Calu3 (cell line): ENCODE results near the gene UBE2Q2. TPM values are rescaled to one million over a fixed set of nuclear protein-coding genes. Genes with fewer than 3 reads are reported as not detected.

ENCODE experiments used
- BruUV-seq: library from RNA; stranded (reverse); fragments of 400-500 nt; replicated peaks from 2 replicates; lab custom pipeline; 2021; lab: Mats Ljungman, UMichigan
- CTCF ChIA-PET: fragments of 300-600 bp; sonication (Branson Sonifier 250); formaldehyde crosslinking; loops from one replicate; lab custom pipeline; 2022; ENCODE audit warnings: antibody characterized with exemption; lab: Charles Lee
- DNase-seq: peaks from one replicate; pipeline ENCODE4 v3.0.0; 2022
- H3K27ac Mint-ChIP-seq: one replicate; pipeline ENCODE4 v1.8.0; 2022; ENCODE audit warnings: mixed read lengths; ENCODE audit not compliant: unreplicated experiment
- H3K27me3 Mint-ChIP-seq: one replicate; pipeline ENCODE4 v1.8.0; 2022; ENCODE audit warnings: mixed read lengths; ENCODE audit not compliant: unreplicated experiment
- H3K36me3 Mint-ChIP-seq: one replicate; pipeline ENCODE4 v1.8.0; 2022; ENCODE audit warnings: mild to moderate bottlenecking, moderate library complexity, mixed read lengths; ENCODE audit not compliant: insufficient read depth, unreplicated experiment
- H3K4me1 Mint-ChIP-seq: one replicate; pipeline ENCODE4 v1.8.0; 2022; ENCODE audit warnings: mild to moderate bottlenecking, low read depth, mixed read lengths; ENCODE audit not compliant: unreplicated experiment
- H3K4me3 Mint-ChIP-seq: one replicate; pipeline ENCODE4 v1.8.0; 2022; ENCODE audit warnings: mild to moderate bottlenecking, low read depth, moderate library complexity, mixed read lengths; ENCODE audit not compliant: unreplicated experiment
- H3K9me3 Mint-ChIP-seq: one replicate; pipeline ENCODE4 v1.8.0; 2022; ENCODE audit warnings: low read depth, mixed read lengths; ENCODE audit not compliant: unreplicated experiment
- intact Hi-C: fragments of 100-400 bp; cut with micrococcal nuclease; formaldehyde crosslinking; loops from one replicate; pipeline ENCODE4 v1.10.0; 2022; ENCODE audit not compliant: unreplicated experiment
- total RNA-seq: library from RNA; stranded (reverse); gene quantifications from 2 replicates; pipeline ENCODE4 v1.2.3, GENCODE V29; 2022
- TF ChIP-seq, protein P1 (sequence below): fragments of 200-600 bp; IDR thresholded peaks from one replicate; pipeline ENCODE4 v1.8.0; 2022; ENCODE audit warnings: antibody characterized with exemption; ENCODE audit not compliant: unreplicated experiment

The UBE2Q2 gene
- total RNA-seq, 1 experiment from 2014 or later, result 34.7 TPM

DNA sequence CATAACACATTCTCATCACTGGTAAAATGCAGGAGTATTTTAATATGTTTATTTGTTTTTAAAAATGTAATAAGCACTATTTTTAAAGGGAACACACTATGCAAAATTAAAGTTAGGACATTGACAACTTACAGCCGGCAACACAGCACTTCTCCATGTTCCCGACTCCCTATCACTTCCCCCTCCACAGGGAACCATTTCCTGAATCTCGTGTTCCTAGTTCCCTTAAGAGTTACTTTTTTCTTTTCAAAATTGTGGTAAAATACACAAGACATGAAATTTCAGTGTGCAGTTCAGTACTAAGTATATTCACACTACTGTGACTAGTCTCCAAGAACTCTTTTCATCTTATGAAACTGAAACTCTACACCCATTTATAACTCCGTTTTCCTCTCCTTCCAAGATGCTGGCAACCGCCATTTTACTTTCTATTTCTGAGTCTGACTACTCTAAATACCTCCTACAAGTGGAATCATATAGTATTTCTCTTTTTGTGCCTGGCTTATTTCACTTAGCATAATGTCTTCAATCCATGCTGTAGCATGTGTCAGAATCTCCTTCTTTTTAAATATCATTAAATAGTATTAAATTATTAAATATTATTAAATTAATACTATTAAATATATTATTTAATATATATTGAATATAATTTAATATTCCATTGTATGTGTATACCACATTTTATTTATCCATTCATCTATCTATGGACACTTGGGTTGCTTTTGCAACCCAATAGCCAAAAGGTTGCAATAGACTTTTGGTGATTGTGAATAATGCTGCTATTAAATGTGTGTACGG, 25.9 kb upstream of the UBE2Q2 start:
- Mint-ChIP-seq H3K27ac (no peak overlapping the region), H3K36me3 (no peaks in the 10 kb centered on the region), H3K9me3 (no peaks in the 10 kb centered on the region), H3K4me1 (no peaks in the 10 kb centered on the region), H3K4me3 (no peak overlapping the region), H3K27me3 (peaks cover 12% of the 10 kb centered on the region)
- no peak for DNase-seq
- intact Hi-C loops, result no loop called here
- BruUV-seq, result no TSS peak
- TF ChIP-seq, protein P1, sequence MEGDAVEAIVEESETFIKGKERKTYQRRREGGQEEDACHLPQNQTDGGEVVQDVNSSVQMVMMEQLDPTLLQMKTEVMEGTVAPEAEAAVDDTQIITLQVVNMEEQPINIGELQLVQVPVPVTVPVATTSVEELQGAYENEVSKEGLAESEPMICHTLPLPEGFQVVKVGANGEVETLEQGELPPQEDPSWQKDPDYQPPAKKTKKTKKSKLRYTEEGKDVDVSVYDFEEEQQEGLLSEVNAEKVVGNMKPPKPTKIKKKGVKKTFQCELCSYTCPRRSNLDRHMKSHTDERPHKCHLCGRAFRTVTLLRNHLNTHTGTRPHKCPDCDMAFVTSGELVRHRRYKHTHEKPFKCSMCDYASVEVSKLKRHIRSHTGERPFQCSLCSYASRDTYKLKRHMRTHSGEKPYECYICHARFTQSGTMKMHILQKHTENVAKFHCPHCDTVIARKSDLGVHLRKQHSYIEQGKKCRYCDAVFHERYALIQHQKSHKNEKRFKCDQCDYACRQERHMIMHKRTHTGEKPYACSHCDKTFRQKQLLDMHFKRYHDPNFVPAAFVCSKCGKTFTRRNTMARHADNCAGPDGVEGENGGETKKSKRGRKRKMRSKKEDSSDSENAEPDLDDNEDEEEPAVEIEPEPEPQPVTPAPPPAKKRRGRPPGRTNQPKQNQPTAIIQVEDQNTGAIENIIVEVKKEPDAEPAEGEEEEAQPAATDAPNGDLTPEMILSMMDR, result no peak
- CTCF ChIA-PET, result no interaction called here

DNA sequence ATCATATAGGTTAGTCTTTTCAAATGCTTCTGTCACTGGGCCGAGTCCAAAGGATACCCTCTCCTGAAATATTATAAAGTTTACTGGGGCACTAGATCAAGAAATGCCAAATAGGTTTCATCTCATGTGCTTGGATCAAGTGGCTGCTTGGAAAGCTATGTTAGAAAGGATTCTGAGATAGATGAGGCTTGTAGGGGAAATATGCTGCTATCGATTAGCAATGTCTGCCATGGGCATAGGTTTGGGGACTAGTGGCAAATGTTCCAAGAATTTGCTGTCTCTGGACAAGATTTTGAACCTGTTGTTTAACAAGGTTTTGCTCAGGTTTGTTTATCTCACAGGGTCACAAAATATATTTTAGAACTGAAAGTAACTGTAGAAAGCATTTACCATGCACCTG, 23.0 kb upstream of the UBE2Q2 start:
- no peak overlapping the region for H3K4me3 Mint-ChIP-seq
- H3K27me3 Mint-ChIP-seq, result peaks cover 11% of the 10 kb centered on the region
- H3K4me1 Mint-ChIP-seq, result peaks cover 9% of the 10 kb centered on the region
- no peak for DNase-seq
- H3K9me3 Mint-ChIP-seq, result no peaks in the 10 kb centered on the region
- intact Hi-C loops, result no loop called here
- CTCF ChIA-PET, result interaction anchor here (0.6 kb wide), 1 partner anchor 15 kb away, joined by 6 read pairs; no protein-coding TSS in a partner anchor
- H3K36me3 Mint-ChIP-seq, result no peaks in the 10 kb centered on the region
- no TSS peak for BruUV-seq
- no peak overlapping the region for H3K27ac Mint-ChIP-seq
- TF ChIP-seq, protein P1, result no peak

DNA sequence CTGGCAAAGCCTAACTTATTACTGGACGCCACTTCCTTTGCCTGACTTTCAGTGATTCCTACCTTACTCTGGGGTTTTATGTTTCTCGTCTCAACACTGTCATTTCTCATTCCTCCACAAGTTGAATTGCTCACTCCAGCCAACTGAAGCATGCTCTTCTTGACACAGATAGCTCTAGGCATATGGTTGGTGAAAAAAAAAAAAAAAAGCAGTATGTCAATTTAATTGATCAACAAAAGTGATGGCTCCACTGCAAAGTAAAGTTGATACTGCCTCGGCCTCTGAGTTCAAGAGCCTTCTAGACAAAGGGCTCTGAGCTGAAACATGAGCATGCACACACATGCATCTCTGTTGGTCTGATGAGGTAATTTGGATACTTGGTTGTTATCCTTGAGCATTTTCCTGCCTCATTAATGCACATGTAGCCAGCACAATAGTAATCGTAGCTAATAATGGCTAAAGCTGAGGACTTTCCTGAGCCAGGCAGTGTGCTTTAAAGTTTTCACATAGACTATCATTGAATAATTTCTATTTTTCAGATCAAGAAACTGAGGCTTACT, 21.4 kb upstream of the UBE2Q2 start:
- Mint-ChIP-seq H3K4me1 (peaks cover 9% of the 10 kb centered on the region), H3K27ac (no peak overlapping the region), H3K27me3 (no peaks in the 10 kb centered on the region), H3K4me3 (no peak overlapping the region), H3K9me3 (no peaks in the 10 kb centered on the region), H3K36me3 (no peaks in the 10 kb centered on the region)
- no peak for DNase-seq
- TF ChIP-seq, protein P1, result no peak
- CTCF ChIA-PET, result no interaction called here
- intact Hi-C loops, result no loop called here
- BruUV-seq, result no TSS peak

DNA sequence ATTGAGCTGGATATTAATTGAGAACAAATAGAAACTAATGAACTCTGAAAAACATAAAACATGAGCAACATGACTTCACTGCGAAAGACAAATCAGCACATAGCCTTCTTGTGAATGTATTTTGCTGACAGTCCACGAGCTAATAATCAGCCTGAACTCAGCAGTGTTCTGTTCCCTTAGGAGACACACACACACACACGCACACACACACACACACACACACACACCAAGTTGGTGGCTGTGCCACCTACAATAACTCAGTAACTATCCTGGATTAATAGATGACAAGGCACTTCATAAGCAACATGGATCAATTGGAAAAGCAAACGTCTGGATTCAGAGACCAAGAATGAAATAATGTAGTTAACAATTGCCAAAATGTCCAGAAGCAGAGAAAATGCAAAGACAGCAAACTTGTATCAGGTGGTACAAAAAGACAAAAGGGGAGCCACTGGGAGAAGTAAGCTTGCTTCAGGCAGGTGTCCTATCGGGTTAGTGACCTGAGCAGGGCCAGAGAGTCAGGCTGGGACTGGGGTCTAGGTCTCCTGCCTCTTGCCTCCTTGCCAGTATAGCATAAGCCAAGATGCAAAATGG, 20.5 kb upstream of the UBE2Q2 start:
- Mint-ChIP-seq H3K9me3 (no peaks in the 10 kb centered on the region), H3K27me3 (no peaks in the 10 kb centered on the region), H3K4me1 (peaks cover 9% of the 10 kb centered on the region), H3K4me3 (no peak overlapping the region), H3K36me3 (no peaks in the 10 kb centered on the region), H3K27ac (no peak overlapping the region)
- no peak for DNase-seq
- intact Hi-C loops, result no loop called here
- CTCF ChIA-PET, result no interaction called here
- no TSS peak for BruUV-seq
- TF ChIP-seq, protein P1, result no peak
